HL-60 (cell line): ENCODE data around the gene IGLON5.

ENCODE experiments used
- DNase-seq, 2 experiments: peaks; one replicate each; pipeline ENCODE4 v3.0.0-alpha.2; 2010 to 2020; ENCODE audit warnings: low read depth in 1 of 2, low spot score in 1 of 2
- H3K27ac ChIP-seq: fragments of 250-450 bp; sonication (Bioruptor Pico); replicated peaks from 2 replicates; pipeline ENCODE4 v1.5.1; 2020; ENCODE audit warnings: mild to moderate bottlenecking, moderate library complexity
- H3K27me3 ChIP-seq: fragments of 250-450 bp; sonication (Bioruptor Pico); 2 replicates; pipeline ENCODE4 v1.5.1; 2021; ENCODE audit warnings: mild to moderate bottlenecking, moderate library complexity; ENCODE audit not compliant: insufficient read depth, poor library complexity, severe bottlenecking
- H3K4me3 ChIP-seq: replicated peaks from 2 replicates; pipeline ENCODE4 v1.5.1; 2011; ENCODE audit warnings: mild to moderate bottlenecking, control low read depth, low read length; ENCODE audit not compliant: insufficient read depth
- CTCF ChIP-seq: IDR thresholded peaks from one replicate; pipeline ENCODE4 v1.5.1; 2011; ENCODE audit warnings: low read length, control low read depth, inconsistent platforms; ENCODE audit not compliant: insufficient read depth
- GABPA ChIP-seq: IDR thresholded peaks from 2 replicates; pipeline ENCODE4 v1.6.1; 2012; ENCODE audit warnings: low read depth
- POLR2AphosphoS5 ChIP-seq: IDR thresholded peaks from 2 replicates; pipeline ENCODE4 v1.6.1; 2012; ENCODE audit warnings: low read depth
- SPI1 ChIP-seq: IDR thresholded peaks from 2 replicates; pipeline ENCODE4 v1.6.1; 2012; ENCODE audit warnings: low read depth, mild to moderate bottlenecking, borderline replicate concordance
- TF ChIP-seq, protein P1 (sequence below): IDR thresholded peaks from 2 replicates; pipeline ENCODE4 v1.6.1; 2012; ENCODE audit warnings: low read depth; ENCODE audit not compliant: insufficient replicate concordance

IGLON5 gene

GRCh38 chr19:51282335-51282734 is 29.1 kb upstream of the IGLON5 start:
- no peak for DNase-seq
- TF ChIP-seq SPI1: no peak
- TF ChIP-seq CTCF: no peak
- no peak for TF ChIP-seq GABPA
- no peak for TF ChIP-seq POLR2AphosphoS5
- TF ChIP-seq, protein P1, sequence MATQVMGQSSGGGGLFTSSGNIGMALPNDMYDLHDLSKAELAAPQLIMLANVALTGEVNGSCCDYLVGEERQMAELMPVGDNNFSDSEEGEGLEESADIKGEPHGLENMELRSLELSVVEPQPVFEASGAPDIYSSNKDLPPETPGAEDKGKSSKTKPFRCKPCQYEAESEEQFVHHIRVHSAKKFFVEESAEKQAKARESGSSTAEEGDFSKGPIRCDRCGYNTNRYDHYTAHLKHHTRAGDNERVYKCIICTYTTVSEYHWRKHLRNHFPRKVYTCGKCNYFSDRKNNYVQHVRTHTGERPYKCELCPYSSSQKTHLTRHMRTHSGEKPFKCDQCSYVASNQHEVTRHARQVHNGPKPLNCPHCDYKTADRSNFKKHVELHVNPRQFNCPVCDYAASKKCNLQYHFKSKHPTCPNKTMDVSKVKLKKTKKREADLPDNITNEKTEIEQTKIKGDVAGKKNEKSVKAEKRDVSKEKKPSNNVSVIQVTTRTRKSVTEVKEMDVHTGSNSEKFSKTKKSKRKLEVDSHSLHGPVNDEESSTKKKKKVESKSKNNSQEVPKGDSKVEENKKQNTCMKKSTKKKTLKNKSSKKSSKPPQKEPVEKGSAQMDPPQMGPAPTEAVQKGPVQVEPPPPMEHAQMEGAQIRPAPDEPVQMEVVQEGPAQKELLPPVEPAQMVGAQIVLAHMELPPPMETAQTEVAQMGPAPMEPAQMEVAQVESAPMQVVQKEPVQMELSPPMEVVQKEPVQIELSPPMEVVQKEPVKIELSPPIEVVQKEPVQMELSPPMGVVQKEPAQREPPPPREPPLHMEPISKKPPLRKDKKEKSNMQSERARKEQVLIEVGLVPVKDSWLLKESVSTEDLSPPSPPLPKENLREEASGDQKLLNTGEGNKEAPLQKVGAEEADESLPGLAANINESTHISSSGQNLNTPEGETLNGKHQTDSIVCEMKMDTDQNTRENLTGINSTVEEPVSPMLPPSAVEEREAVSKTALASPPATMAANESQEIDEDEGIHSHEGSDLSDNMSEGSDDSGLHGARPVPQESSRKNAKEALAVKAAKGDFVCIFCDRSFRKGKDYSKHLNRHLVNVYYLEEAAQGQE: no peak
- no peak overlapping the region for H3K27ac ChIP-seq
- H3K27me3 ChIP-seq: peaks cover 3% of the 10 kb centered on the region
- H3K4me3 ChIP-seq: no peak overlapping the region

- no peak overlapping the region for H3K27ac ChIP-seq
- TF ChIP-seq SPI1 (no peak), GABPA (no peak), POLR2AphosphoS5 (no peak), CTCF (no peak)
- TF ChIP-seq, protein P1: no peak
- no peak overlapping the region for H3K4me3 ChIP-seq
- DNase-seq: no peak
- peaks cover 3% of the 10 kb centered on the region for H3K27me3 ChIP-seq
Measured at GRCh38 chr19:51285682-51286081, 25.8 kb upstream of the IGLON5 start.

GRCh38 chr19:51289635-51290034 is 21.8 kb upstream of the IGLON5 start:
- no peak overlapping the region for H3K27ac ChIP-seq
- TF ChIP-seq, protein P1: no peak
- TF ChIP-seq CTCF (no peak), POLR2AphosphoS5 (no peak), GABPA (no peak)
- DNase-seq: no peak
- peaks cover 3% of the 10 kb centered on the region for H3K27me3 ChIP-seq
- no peak overlapping the region for H3K4me3 ChIP-seq
